GM12878 (cell line): ENCODE measurements around the gene TPO. TPM values are rescaled to one million over a fixed set of nuclear protein-coding genes. Genes with fewer than 3 reads are reported as not detected.

ENCODE experiments used
- ATAC-seq: fragments of 200-7000 bp; cut with Tn5 transposase; 3 replicates; pipeline ENCODE4 v1.9.1; 2020; ENCODE audit warnings: mild to moderate bottlenecking, moderate library complexity
- BruUV-seq: library from RNA; stranded (reverse); fragments of 400-500 nt; replicated peaks from 2 replicates; lab custom pipeline; 2021; lab: Mats Ljungman, UMichigan
- CTCF ChIA-PET: fragments of 300-600 bp; sonication (Branson Sonifier 250); formaldehyde crosslinking; extraction: SDS; loops from one replicate; lab custom pipeline; 2021; ENCODE audit warnings: inconsistent platforms; lab: Yijun Ruan, JAX
- POLR2A ChIA-PET: fragments of 350-600 bp; formaldehyde crosslinking; extraction: SDS; loops from one replicate; lab custom pipeline; 2021; ENCODE audit warnings: inconsistent platforms; lab: Charles Lee
- RAD21 ChIA-PET: fragments of 300-600 bp; sonication (Branson Sonifier 250); formaldehyde crosslinking; loops from one replicate; lab custom pipeline; 2023; ENCODE audit warnings: antibody characterized with exemption; ENCODE audit not compliant: unreplicated experiment; lab: Charles Lee
- SMC1A ChIA-PET: fragments of 300-600 bp; sonication (Branson Sonifier 250); formaldehyde crosslinking; loops from one replicate; lab custom pipeline; 2023; ENCODE audit not compliant: unreplicated experiment, uncharacterized antibody; lab: Charles Lee
- DNase-seq: peaks from one replicate; pipeline ENCODE4 v3.0.0-alpha.2; 2011; ENCODE audit warnings: low read depth, low spot score
- FAIRE-seq: peaks from 3 replicates; lab custom pipeline; 2011; peaks lifted over from hg19 to GRCh38; lab: Jason Lieb, UNC
- H2AFZ ChIP-seq: 2 replicates; pipeline ENCODE4 v1.6.0; 2011; ENCODE audit warnings: low read depth, low read length, control low read depth; ENCODE audit not compliant: control insufficient read depth
- H3K27ac ChIP-seq: 2 replicates; pipeline ENCODE4 v1.5.1; 2011; ENCODE audit warnings: control low read depth; ENCODE audit not compliant: control insufficient read depth, insufficient read depth
- H3K27me3 ChIP-seq, 2 experiments: replicated peaks in 1 of 2; 2 replicates each; pipeline versions ENCODE4 v1.6.0 to v1.6.1; 2011; ENCODE audit warnings: low read length in 1 of 2; ENCODE audit not compliant: control insufficient read depth in 2 of 2, insufficient read depth in 2 of 2
- H3K36me3 ChIP-seq, 2 experiments: 2 replicates each; pipeline ENCODE4 v1.5.1; 2011; ENCODE audit warnings: low read length in 1 of 2; ENCODE audit not compliant: control insufficient read depth in 2 of 2, insufficient read depth in 2 of 2
- H3K4me1 ChIP-seq: 2 replicates; pipeline ENCODE4 v1.6.1; 2011; ENCODE audit warnings: mild to moderate bottlenecking, low read length, moderate library complexity, mixed read lengths; ENCODE audit not compliant: control insufficient read depth, insufficient read depth
- H3K4me2 ChIP-seq: 2 replicates; pipeline ENCODE4 v1.6.0; 2011; ENCODE audit warnings: control low read depth; ENCODE audit not compliant: control insufficient read depth, insufficient read depth
- H3K4me3 ChIP-seq: fragments of 200-600 bp; sonication (generic); 2 replicates; pipeline ENCODE4 v1.5.1; 2016
- H3K79me2 ChIP-seq: 2 replicates; pipeline ENCODE4 v1.6.0; 2011; ENCODE audit warnings: low read length; ENCODE audit not compliant: control insufficient read depth, insufficient read depth
- H3K9ac ChIP-seq: 2 replicates; pipeline ENCODE4 v1.8.0; 2011; ENCODE audit warnings: low read length, control low read depth, mixed read lengths; ENCODE audit not compliant: control insufficient read depth, insufficient read depth
- H3K9me3 ChIP-seq: replicated peaks from 3 replicates; pipeline ENCODE4 v1.5.1; 2011; ENCODE audit warnings: mild to moderate bottlenecking, low read length; ENCODE audit not compliant: control insufficient read depth, insufficient read depth
- H4K20me1 ChIP-seq: 2 replicates; pipeline ENCODE4 v1.6.0; 2011; ENCODE audit not compliant: control insufficient read depth, insufficient read depth
- CTCF ChIP-seq, 3 experiments: IDR thresholded peaks in 2 of 3; conservative IDR thresholded peaks in 1 of 3; 2 replicates each; pipeline ENCODE4 v1.5.1; 2011; ENCODE audit warnings: low read depth in 3 of 3, low read length in 3 of 3, mild to moderate bottlenecking in 3 of 3, control low read depth in 2 of 3, moderate library complexity in 2 of 3, inconsistent platforms in 1 of 3, mixed read lengths in 1 of 3; ENCODE audit not compliant: control insufficient read depth in 2 of 3, insufficient read depth in 1 of 3; ENCODE audit errors: extremely low read depth in 1 of 3
- EED ChIP-seq: sonication (generic); IDR thresholded peaks from 2 replicates; pipeline ENCODE4 v1.6.1; 2016; ENCODE audit warnings: antibody characterized with exemption, low read depth
- ETV6 ChIP-seq, 2 experiments: fragments of 450-650 bp in 1 of 2; IDR thresholded peaks in 1 of 2; conservative IDR thresholded peaks in 1 of 2; 2 replicates each; pipeline ENCODE4 v1.6.1; 2014; ENCODE audit warnings: antibody characterized with exemption in 1 of 2, borderline replicate concordance in 1 of 2, low read depth in 1 of 2, mild to moderate bottlenecking in 1 of 2, moderate library complexity in 1 of 2
- MTA3 ChIP-seq: IDR thresholded peaks from 2 replicates; pipeline ENCODE4 v1.6.1; 2012; ENCODE audit warnings: low read length, inconsistent platforms, borderline replicate concordance
- NR2C1 ChIP-seq: fragments of 450-650 bp; IDR thresholded peaks from 2 replicates; pipeline ENCODE4 v1.6.1; 2017; ENCODE audit warnings: antibody characterized with exemption, mild to moderate bottlenecking, moderate library complexity
- POU2F2 ChIP-seq: IDR thresholded peaks from 3 replicates; pipeline ENCODE4 v1.6.1; 2011; ENCODE audit warnings: low read depth, mild to moderate bottlenecking, low read length, borderline replicate concordance
- TARDBP ChIP-seq: IDR thresholded peaks from 2 replicates; pipeline ENCODE4 v1.6.1; 2016; ENCODE audit warnings: borderline replicate concordance
- WGBS: methylation state at CpG from one replicate; pipeline ENCODE4 v1.1.6; 2016; ENCODE audit warnings: low lambda C conversion rate; ENCODE audit not compliant: insufficient replicate concordance, insufficient coverage; ENCODE audit errors: missing lambda C conversion rate; 5-methylcytosine and 5-hydroxymethylcytosine counted together
- in situ Hi-C: fragments of 300-500 bp; cut with MboI; formaldehyde crosslinking; loops from 9 replicates; pipeline ENCODE4 v1.14.3; 2018; ENCODE audit warnings: mixed read lengths
- intact Hi-C: fragments of 100-400 bp; cut with micrococcal nuclease; formaldehyde crosslinking; loops from one replicate; pipeline ENCODE4 v1.14.2; 2022; ENCODE audit not compliant: unreplicated experiment
- polyA plus RNA-seq, 11 experiments: library from polyadenylated mRNA; depleted of rRNA in 4 of 11; unstranded in 6 of 11; stranded (reverse) in 5 of 11; fragments of >200 nt; fragmentation: Nextera tagmentation in 4 of 11; fragmentation: Illumina TruSeq in 1 of 11; extraction: Ambion mirVana in 4 of 11; extraction: Trizol in 1 of 11; gene quantifications; 1 replicate in 1 of 11; 2 replicates in 10 of 11; pipeline versions ENCODE4 v1.2.1 to v1.2.3, GENCODE V29; 2011 to 2016; ENCODE audit warnings: inconsistent platforms in 2 of 11, missing spikeins in 2 of 11, low read depth in 1 of 11
- total RNA-seq, 4 experiments: library from RNA; depleted of rRNA in 3 of 4; stranded (reverse); fragments of >200 nt in 3 of 4; fragmentation: Illumina TruSeq in 1 of 4; extraction: Trizol in 1 of 4; gene quantifications; 2 replicates each; pipeline versions ENCODE4 v1.2.1 to v1.2.3, GENCODE V29; 2013 to 2021

TPO gene
- total and polyA plus RNA-seq, 10 of the 15 experiments (the other 5 are each of a cell fraction or from before 2014, with no cell fraction given) = 0.07 to 0.11 TPM; not detected in 8

DNA sequence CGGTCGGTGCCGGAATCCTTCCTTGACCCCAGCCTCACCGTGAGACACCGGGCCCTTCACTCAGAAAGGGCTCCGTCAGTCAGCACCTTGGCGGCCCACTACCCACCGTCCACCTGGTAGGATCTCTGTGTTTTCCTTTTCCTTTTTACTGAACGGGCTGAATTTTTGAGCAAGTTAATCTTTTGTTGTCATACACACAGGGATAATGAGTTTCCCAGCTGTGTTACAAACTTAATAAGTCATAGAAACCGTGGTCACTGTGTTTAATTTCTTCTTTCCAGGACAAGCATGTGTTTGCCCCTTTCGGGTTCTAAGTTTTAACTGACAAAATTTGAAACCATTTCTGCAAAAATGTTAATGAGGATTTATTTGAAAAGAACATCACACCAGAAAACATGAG is 39.0 kb upstream of the TPO start:
- Histone ChIP-seq H3K9ac (no peak overlapping the region), H2AFZ (no peak overlapping the region), H3K4me3 (no peak overlapping the region), H3K79me2 (no peaks in the 10 kb centered on the region), H4K20me1 (no peaks in the 10 kb centered on the region), H3K4me1 (no peaks in the 10 kb centered on the region), H3K27me3 (no peaks in the 10 kb centered on the region), H3K9me3 (no peaks in the 10 kb centered on the region; the same call in 2 of the 3 replicates), H3K4me2 (no peak overlapping the region), H3K27ac (no peak overlapping the region), H3K36me3 (no peaks in the 10 kb centered on the region)
- WGBS = 54% methylated on average over 11 of the region's 11 CpGs
- ChIA-PET SMC1A (no interaction called here), CTCF (no interaction called here), POLR2A (no interaction called here), RAD21 (no interaction called here)
- ATAC-seq (no peak), DNase-seq (no peak), FAIRE-seq (no peak)
- TF ChIP-seq POU2F2 = no peak
- no peak for TF ChIP-seq CTCF (IDR thresholded peaks at IDR 0.05 in 2 of 3, conservative IDR thresholded peaks at IDR 0.05 in 1 of 3; ENCODE audit: control insufficient read depth in 2 of 3, extremely low read depth in 1 of 3, insufficient read depth in 1 of 3, low read depth in 3 of 3, low read length in 3 of 3)
- no peak for TF ChIP-seq EED
- TF ChIP-seq TARDBP = no peak
- TF ChIP-seq ETV6 (conservative IDR thresholded peaks at IDR 0.05 in 1 of 2, IDR thresholded peaks at IDR 0.05 in 1 of 2; ENCODE audit: borderline replicate concordance in 1 of 2, low read depth in 1 of 2) = no peak
- no peak for TF ChIP-seq NR2C1
- TF ChIP-seq MTA3 = no peak
- BruUV-seq = no TSS peak
- in situ Hi-C loops (no loop called here), intact Hi-C loops (no loop called here)
